ENCODE measurements around the gene TANK. TPM values are rescaled to one million over a fixed set of nuclear protein-coding genes. Genes with fewer than 3 reads are reported as not detected.

TANK gene
- total RNA-seq, 1 experiment from 2014 or later, result 44.3 TPM

DNA sequence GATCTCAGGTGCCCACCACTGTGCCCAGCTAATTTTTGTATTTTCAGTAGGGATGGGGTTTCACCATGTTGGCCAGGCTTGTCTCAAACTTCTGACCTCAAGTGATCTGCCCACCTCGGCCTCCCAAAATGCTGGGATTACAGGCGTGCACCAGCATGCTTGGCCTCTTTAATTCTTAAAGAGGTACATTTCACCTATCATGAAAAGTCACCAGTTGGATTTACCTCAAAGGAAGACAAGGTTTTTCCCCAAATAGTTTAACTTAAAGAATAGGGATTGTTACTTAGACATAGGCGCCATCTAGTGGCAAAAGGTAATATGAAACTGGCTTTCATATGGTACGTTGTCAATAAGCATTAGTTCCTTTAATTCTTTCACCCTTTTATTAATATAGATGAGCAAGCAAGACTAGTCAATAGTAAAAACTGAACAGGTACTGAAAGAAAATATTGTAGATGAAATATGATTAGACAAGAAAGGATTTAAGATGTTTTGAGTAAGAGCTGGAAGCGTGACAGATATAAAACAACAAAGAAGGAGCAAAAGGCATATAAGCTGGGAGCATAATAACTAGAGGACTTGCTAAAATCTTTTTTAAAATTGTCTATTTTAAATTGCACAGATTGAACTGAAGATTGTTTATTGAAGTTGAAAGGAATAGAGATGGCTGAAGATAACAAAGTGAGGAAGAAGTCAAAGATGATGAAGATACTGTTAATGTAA is 113.0 kb downstream of the TANK start:
- DNase-seq (ENCODE audit: low read depth), result peak; percentile 36

DNA sequence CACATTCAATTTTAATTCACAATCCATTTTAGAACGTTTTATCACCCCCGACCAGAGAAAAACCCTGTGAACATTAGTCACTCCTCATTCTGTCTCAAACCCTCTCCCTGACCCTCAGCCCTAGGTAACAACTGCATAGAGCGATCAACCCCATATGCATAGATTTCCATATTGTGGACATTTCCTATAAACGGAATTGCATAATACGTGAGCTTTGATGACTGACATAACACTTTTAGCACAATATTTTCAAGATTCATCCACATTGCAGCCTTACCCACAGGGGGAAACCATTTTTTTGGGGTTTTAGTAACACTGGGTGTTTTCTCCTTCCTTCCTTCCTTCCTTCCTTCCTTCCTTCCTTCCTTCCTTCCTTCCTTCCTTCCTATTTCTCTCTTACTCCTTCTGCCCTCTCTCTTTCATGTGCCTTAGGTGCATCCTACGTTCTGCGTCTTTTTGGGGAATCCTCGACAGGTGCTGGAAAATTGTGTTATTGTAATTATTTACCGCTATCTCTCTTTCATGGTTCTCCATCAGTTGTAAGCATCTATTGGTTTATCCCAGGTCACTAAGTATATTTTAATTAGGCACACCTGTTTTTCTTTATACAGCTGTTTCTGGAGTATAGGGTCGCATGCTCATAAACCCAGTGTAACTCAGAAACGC is 118.5 kb downstream of the TANK start:
- DNase-seq (ENCODE audit: low read depth), result peak; percentile 84

DNA sequence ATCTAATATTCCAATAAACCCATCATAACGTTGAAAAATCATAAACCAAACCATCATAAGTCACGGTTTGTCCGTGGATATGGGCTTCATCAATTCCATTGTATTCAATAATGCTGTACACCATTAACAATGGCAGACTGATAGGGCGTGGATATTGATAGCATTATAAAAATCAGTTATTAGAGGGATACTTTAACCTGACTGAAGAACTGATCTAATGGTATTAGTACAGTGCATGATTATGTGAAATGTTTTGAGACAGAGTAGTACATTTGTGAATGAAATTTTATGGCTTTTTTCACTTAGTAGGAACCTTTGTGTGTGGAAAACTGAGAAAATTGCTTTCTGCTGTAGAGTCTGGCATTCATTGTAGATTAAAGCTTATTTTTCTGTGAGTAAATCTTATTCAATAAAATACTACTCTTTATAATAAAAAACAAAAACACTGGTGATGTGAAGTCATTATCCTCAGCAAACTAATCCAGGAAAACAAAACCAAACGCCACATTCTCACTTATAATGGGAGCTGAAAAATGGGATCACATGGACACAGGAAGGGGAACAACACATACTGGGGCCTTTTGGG is 119.1 kb downstream of the TANK start:
- DNase-seq (ENCODE audit: low read depth), result peak; percentile 9

DNA sequence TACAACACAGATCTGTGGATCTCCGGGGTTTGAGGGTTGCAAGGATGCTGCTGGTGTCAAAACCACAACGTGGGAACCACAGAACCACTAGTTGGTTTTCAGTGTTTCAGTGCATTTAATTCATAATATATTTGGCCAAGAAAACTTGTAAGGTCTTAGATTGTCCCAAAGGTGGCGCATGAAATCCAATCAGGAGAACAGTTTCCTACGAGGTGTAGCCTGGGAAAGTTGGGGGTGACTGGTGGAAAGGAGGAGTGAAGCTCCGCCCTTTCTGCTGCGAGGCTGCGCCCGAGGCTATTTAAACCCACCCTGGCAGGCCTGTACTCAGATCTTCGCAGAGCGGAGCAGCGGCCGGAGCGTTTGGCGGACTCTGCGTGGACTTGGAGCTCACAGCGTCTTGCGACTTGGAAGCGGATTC is 120.7 kb downstream of the TANK start:
- DNase-seq (ENCODE audit: low read depth), result peak; percentile 27

DNA sequence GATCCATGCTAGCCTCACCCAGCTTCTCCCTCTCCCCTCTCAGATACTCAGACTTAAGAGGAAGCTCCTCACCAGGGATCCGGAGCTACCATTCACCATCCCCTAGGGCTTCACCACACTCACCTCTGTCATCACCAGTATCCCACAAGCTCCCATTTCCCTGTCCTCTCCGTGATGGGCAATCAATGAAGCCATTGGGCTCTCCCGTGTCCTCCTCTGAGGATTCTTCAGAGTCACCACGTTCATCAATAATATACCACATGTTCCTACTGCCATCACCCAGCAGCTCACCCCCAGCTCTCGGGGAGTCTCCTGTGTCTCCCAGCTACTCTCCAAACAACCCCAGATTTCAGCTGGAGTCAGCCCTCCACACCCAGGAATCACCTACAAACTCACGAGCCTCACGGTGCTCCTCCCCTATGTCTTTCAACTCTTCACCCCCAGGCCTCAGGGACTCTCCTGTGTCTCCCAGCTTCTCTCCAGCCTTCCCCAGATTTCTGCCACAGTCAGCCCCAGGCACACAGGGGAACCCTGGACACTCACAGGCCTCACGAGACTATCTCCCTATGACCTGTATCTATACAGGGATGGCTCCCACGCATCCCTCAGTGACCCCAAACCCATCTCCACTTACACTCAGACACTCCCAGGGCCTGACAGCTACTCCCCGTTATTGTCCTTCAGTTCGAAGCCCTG is 121.5 kb downstream of the TANK start:
- peak; percentile 9 for DNase-seq (ENCODE audit: low read depth)

DNA sequence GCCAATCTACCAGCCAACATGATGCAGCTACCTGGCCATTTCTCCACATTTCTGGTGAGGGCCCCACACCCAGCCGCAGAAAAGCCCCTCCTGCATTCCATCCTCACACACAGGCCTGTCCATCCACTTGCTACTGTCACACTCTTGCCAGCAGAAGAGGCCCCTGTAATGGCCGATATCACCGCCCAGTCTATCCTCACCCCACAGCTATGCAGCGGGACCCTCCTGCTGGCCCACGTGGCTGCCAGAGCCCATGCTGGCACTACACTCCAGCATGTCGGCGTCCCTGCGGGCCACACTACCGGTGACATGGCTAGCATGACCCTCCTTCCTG is 122.0 kb downstream of the TANK start:
- peak; percentile 32 for DNase-seq (ENCODE audit: low read depth)

DNA sequence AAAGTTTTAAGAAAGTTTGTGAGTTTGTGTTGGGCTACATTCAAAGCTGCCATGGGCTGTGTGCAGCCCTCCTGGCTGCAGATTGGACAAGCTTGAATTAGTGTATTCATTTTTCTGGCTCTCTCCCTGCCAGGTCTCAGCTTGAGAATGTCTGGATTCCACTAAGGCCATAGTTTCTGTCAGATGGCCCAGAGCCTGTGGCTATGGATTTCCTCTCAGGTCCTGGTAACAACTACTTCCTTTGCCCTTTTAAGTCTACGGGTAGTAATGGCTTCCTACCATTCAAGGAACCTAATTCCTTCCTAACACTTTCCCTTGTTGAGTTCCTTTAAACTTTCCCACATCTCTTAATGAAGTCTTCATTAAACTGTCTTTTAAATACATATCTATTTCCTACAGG is 123.7 kb downstream of the TANK start:
- DNase-seq (ENCODE audit: low read depth), result no peak

Other genes starting within 250 kb of the TANK start
- 347 and 407 TPM in 2 replicates for gene PSMD14, start 148.0 kb downstream of the TANK start, total RNA-seq (2014; rRNA removed; shearing (Covaris generic))

Measured in Daoy (cell line).